Esophagus muscularis mucosa (tissue), 4 donors: ENCODE measurements around the gene RIT1. TPM values are rescaled to one million over a fixed set of nuclear protein-coding genes. Genes with fewer than 3 reads are reported as not detected.
A peak's percentile ranks its signal among the peaks of the same experiment; 100 is the strongest.

ENCODE experiments used
- DNase-seq: peaks from one replicate; pipeline ENCODE4 v3.0.0-alpha.2; 2017; ENCODE audit errors: extremely low spot score
- H3K27ac ChIP-seq, 4 donors: fragments of 200-600 bp; sonication (generic); replicated peaks in 1 of 4; 1 replicate in 3 of 4; 2 replicates in 1 of 4; pipeline ENCODE4 v1.5.1; 2016 to 2019; ENCODE audit warnings: mild to moderate bottlenecking in 1 of 4
- H3K27me3 ChIP-seq, 4 donors: fragments of 200-600 bp; sonication (generic); one replicate each; pipeline versions ENCODE4 v1.5.1 to v1.6.0; 2016 to 2019
- H3K36me3 ChIP-seq, 4 donors: fragments of 200-600 bp; sonication (generic); one replicate each; pipeline ENCODE4 v1.5.1; 2016 to 2019
- H3K4me1 ChIP-seq, 4 donors: fragments of 200-600 bp; sonication (generic); one replicate each; pipeline ENCODE4 v1.5.1; 2016 to 2019
- H3K4me3 ChIP-seq, 4 donors: fragments of 200-600 bp; sonication (generic); 1 replicate in 2 of 4; 2 replicates in 2 of 4; pipeline ENCODE4 v1.5.1; 2016 to 2019; ENCODE audit warnings: mild to moderate bottlenecking in 4 of 4, moderate library complexity in 1 of 4
- H3K9me3 ChIP-seq, 4 donors: fragments of 200-600 bp; sonication (generic); 1 replicate in 3 of 4; 2 replicates in 1 of 4; pipeline ENCODE4 v1.5.1; 2016 to 2019
- EP300 ChIP-seq: sonication (generic); formaldehyde crosslinking; IDR thresholded peaks from one replicate; pipeline ENCODE4 v1.6.1; 2017; ENCODE audit warnings: antibody characterized with exemption
- POLR2A ChIP-seq: fragments of 450-650 bp; IDR thresholded peaks from one replicate; pipeline ENCODE4 v1.6.1; 2017; ENCODE audit warnings: antibody characterized with exemption, moderate library complexity, mild to moderate bottlenecking, low read depth
- POLR2AphosphoS5 ChIP-seq, 2 donors: sonication (generic); formaldehyde crosslinking; IDR thresholded peaks; one replicate each; pipeline ENCODE4 v1.6.1; 2017; ENCODE audit warnings: antibody characterized with exemption in 2 of 2
- WGBS: methylation state at CpG from one replicate; pipeline ENCODE4 v1.1.5; 2018; 5-methylcytosine and 5-hydroxymethylcytosine counted together
- intact Hi-C: fragments of 100-400 bp; cut with DNase I; formaldehyde crosslinking; loops from one replicate; pipeline ENCODE4 v1.15.1; 2023
- total RNA-seq, 4 donors: library from RNA; depleted of rRNA; stranded (reverse); fragments of >200 nt; gene quantifications; one replicate each; pipeline versions ENCODE4 v1.1.0 to v1.2.1, GENCODE V29; 2016
- TF ChIP-seq, protein P1 (sequence below), 3 experiments: fragments of 200-600 bp in 2 of 3; fragments of 450-650 bp in 1 of 3; sonication (generic) in 2 of 3; IDR thresholded peaks; one replicate each; pipeline ENCODE4 v1.5.1; 2017 to 2019; ENCODE audit warnings: antibody characterized with exemption in 3 of 3, mild to moderate bottlenecking in 2 of 3, moderate library complexity in 1 of 3

The RIT1 gene
- total RNA-seq, 4 donors from 2014 or later, result 23.0 to 36.8 (median 32.3) TPM

GRCh38 chr1:155920717-155921116, 9.6 kb upstream of the RIT1 start:
- H3K4me1 ChIP-seq, result peaks cover 0 to 16% (median 2%) of the 10 kb centered on the region in 4 donors
- TF ChIP-seq, protein P1, sequence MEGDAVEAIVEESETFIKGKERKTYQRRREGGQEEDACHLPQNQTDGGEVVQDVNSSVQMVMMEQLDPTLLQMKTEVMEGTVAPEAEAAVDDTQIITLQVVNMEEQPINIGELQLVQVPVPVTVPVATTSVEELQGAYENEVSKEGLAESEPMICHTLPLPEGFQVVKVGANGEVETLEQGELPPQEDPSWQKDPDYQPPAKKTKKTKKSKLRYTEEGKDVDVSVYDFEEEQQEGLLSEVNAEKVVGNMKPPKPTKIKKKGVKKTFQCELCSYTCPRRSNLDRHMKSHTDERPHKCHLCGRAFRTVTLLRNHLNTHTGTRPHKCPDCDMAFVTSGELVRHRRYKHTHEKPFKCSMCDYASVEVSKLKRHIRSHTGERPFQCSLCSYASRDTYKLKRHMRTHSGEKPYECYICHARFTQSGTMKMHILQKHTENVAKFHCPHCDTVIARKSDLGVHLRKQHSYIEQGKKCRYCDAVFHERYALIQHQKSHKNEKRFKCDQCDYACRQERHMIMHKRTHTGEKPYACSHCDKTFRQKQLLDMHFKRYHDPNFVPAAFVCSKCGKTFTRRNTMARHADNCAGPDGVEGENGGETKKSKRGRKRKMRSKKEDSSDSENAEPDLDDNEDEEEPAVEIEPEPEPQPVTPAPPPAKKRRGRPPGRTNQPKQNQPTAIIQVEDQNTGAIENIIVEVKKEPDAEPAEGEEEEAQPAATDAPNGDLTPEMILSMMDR (IDR thresholded peaks at IDR 0.05), result no peak
- TF ChIP-seq POLR2AphosphoS5 (IDR thresholded peaks at IDR 0.05), result no peak
- no peak for TF ChIP-seq POLR2A
- TF ChIP-seq EP300, result no peak
- intact Hi-C loops, result no loop called here
- no peak overlapping the region for H3K4me3 ChIP-seq
- no peak overlapping the region for H3K27ac ChIP-seq
- no peaks in the 10 kb centered on the region for H3K27me3 ChIP-seq
- WGBS, result 90% methylated on average over 3 of the region's 3 CpGs
- H3K36me3 ChIP-seq, result peaks cover 94 to 100% (median 100%) of the 10 kb centered on the region in 4 donors
- no peaks in the 10 kb centered on the region for H3K9me3 ChIP-seq
- no peak for DNase-seq

GRCh38 chr1:155919801-155920200, 8.7 kb upstream of the RIT1 start:
- WGBS, result 97% methylated on average over 2 of the region's 2 CpGs
- Histone ChIP-seq H3K27ac (no peak overlapping the region), H3K36me3 (peaks cover 94 to 100% (median 99%) of the 10 kb centered on the region in 4 donors), H3K9me3 (no peaks in the 10 kb centered on the region), H3K27me3 (no peaks in the 10 kb centered on the region), H3K4me3 (no peak overlapping the region), H3K4me1 (peaks cover 0 to 16% (median 5%) of the 10 kb centered on the region in 4 donors)
- no peak for TF ChIP-seq POLR2A
- TF ChIP-seq POLR2AphosphoS5 (IDR thresholded peaks at IDR 0.05), result no peak
- TF ChIP-seq EP300, result no peak
- TF ChIP-seq, protein P1 (IDR thresholded peaks at IDR 0.05), result no peak
- intact Hi-C loops, result loop anchor here (10.0 kb wide), 1 partner anchor 55 kb away; no protein-coding TSS in a partner anchor
- no peak for DNase-seq

DNA sequence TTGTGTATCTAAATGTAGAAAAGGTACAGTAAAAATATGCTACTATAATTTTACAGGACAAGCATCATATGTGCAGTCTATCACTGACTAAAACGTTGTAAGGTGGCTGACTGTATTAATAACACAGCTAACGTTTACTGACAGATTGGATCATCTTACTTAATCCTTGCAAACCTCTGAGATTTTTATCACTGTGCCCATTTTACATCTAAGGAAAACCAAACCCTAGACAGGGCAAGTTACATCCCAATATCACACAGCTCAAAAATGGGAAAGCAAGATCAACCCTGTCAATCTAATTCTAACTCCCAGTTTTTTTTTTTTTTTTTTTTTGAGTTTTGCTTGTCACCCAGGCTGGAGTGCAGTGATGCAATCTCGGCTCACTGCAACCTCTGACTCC, 7.5 kb upstream of the RIT1 start:
- H3K4me3 ChIP-seq, result no peak overlapping the region
- 74% methylated on average over 3 of the region's 3 CpGs for WGBS
- H3K27me3 ChIP-seq, result no peaks in the 10 kb centered on the region
- no peaks in the 10 kb centered on the region for H3K9me3 ChIP-seq
- peaks cover 0 to 10% (median 2%) of the 10 kb centered on the region in 4 donors for H3K4me1 ChIP-seq
- TF ChIP-seq EP300 (no peak), POLR2AphosphoS5 (IDR thresholded peaks at IDR 0.05) (no peak), POLR2A (no peak)
- TF ChIP-seq, protein P1 (IDR thresholded peaks at IDR 0.05), result no peak
- H3K27ac ChIP-seq, result no peak overlapping the region
- intact Hi-C loops, result loop anchor here (10.0 kb wide), 1 partner anchor 54 kb away; no protein-coding TSS in a partner anchor
- DNase-seq, result no peak
- H3K36me3 ChIP-seq, result peaks cover 91 to 100% (median 99%) of the 10 kb centered on the region in 4 donors

DNA sequence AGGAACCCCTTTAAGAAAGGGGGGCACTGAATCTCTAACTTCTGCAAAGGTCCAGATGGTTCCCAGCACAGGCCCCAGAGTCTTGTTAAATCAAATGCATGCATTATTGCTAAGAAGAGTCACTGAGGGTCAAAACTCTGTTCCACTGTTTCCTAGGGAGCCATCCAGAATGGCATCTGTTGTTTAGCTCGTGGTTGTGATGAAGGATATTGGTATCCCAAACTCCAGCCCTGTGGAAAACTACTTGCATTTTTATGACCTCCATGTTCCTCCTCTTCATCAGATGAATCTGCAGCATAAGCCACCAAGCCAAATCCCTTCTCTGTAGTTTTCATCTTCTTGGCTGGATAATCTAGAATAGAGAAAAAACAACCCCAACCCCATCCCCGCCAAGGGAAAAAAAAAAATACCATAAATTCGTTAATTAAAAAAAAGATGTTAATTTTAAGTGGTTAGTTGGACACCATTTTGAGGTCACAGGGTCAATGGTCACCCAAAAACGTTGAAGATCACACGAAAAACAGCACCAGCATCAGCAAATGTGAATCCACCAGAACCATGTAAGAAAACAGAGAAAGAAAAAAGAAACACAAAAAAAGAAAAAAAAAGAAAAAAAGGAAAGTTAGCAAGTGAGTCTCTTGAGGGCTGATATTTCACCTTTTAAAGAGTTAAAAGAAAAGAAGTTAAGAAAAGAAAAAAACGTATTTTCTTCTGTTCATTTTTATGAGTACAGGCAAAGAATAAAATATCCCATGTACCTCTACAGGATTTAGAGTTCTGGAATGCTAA, 3.0 kb upstream of the RIT1 start:
- Histone ChIP-seq H3K4me3 (no peak overlapping the region), H3K27me3 (no peaks in the 10 kb centered on the region), H3K36me3 (peaks cover 55 to 77% (median 76%) of the 10 kb centered on the region in 4 donors), H3K9me3 (no peaks in the 10 kb centered on the region), H3K27ac (peak overlapping the region in 3 of 4 donors; percentile 6 to 52 (median 22)), H3K4me1 (peaks cover 19 to 34% (median 22%) of the 10 kb centered on the region in 4 donors)
- intact Hi-C loops, result loop anchor here (10.0 kb wide), 1 partner anchor 49 kb away; no protein-coding TSS in a partner anchor
- no peak for DNase-seq
- TF ChIP-seq EP300 (no peak), POLR2AphosphoS5 (IDR thresholded peaks at IDR 0.05) (no peak), POLR2A (no peak)
- TF ChIP-seq, protein P1 (IDR thresholded peaks at IDR 0.05), result no peak
- WGBS, result 74% methylated on average over 6 of the region's 6 CpGs
